OCI-LY7 (cell line): Measurements from ENCODE around the gene CENPX.

Source experiments
- EZH2phosphoT487 ChIP-seq: fragments of 200-600 bp; sonication (generic); IDR thresholded peaks from 2 replicates; pipeline ENCODE4 v1.6.1; 2018; ENCODE audit warnings: low read depth, borderline replicate concordance, mild to moderate bottlenecking, mixed run types, antibody characterized with exemption, low read length, moderate library complexity, mixed read lengths
- TF ChIP-seq, protein P1 (sequence below): fragments of 200-600 bp; sonication (generic); conservative IDR thresholded peaks from 2 replicates; pipeline ENCODE4 v1.5.1; 2014; ENCODE audit warnings: mild to moderate bottlenecking, antibody characterized with exemption, low read length, moderate library complexity, mixed read lengths

GRCh38 chr17:82005701-82006348 lies 16.9 kb downstream of the CENPX start:
- TF ChIP-seq, protein P1, sequence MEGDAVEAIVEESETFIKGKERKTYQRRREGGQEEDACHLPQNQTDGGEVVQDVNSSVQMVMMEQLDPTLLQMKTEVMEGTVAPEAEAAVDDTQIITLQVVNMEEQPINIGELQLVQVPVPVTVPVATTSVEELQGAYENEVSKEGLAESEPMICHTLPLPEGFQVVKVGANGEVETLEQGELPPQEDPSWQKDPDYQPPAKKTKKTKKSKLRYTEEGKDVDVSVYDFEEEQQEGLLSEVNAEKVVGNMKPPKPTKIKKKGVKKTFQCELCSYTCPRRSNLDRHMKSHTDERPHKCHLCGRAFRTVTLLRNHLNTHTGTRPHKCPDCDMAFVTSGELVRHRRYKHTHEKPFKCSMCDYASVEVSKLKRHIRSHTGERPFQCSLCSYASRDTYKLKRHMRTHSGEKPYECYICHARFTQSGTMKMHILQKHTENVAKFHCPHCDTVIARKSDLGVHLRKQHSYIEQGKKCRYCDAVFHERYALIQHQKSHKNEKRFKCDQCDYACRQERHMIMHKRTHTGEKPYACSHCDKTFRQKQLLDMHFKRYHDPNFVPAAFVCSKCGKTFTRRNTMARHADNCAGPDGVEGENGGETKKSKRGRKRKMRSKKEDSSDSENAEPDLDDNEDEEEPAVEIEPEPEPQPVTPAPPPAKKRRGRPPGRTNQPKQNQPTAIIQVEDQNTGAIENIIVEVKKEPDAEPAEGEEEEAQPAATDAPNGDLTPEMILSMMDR = no peak
- no peak for TF ChIP-seq EZH2phosphoT487
